GM13976 (cell line): Measurements from ENCODE around the gene REV3L.

Experiments used
- DNase-seq: peaks from one replicate; pipeline ENCODE4 v3.0.0; 2012; ENCODE audit warnings: low spot score
- in situ Hi-C: fragments of 300-500 bp; cut with MboI; formaldehyde crosslinking; loops from one replicate; pipeline ENCODE4 v1.12.0; 2022; ENCODE audit warnings: low sequenced_read_pairs, mixed read lengths, inconsistent platforms; ENCODE audit not compliant: unreplicated experiment
- TF ChIP-seq, protein P1 (sequence below): IDR thresholded peaks from 2 replicates; pipeline ENCODE4 v1.5.1; 2012; ENCODE audit warnings: borderline replicate concordance, mild to moderate bottlenecking; ENCODE audit not compliant: insufficient read depth; ENCODE audit errors: extremely low read depth, missing control alignments, control extremely low read depth

REV3L gene

DNA sequence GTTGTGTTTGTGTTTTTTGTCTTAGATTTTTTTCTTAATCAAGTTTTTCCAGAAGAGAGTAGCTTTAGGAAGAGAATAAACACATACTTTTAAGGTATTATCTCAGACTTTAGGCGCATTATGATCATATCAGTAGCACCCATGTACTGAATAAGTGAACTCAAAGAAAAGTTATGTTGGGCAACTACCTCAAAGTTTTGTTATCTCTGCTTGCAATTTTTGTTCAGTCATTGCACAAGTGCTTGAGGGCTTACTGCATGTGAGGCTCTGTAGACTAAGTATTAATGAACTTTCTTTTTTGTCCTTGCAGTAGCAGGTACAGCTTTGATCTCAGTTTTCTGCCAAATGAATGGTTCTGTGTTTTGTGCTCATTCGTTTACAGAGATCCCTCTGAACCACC lies 206.7 kb downstream of the REV3L start:
- no peak for DNase-seq
- in situ Hi-C loops = no loop called here

DNA sequence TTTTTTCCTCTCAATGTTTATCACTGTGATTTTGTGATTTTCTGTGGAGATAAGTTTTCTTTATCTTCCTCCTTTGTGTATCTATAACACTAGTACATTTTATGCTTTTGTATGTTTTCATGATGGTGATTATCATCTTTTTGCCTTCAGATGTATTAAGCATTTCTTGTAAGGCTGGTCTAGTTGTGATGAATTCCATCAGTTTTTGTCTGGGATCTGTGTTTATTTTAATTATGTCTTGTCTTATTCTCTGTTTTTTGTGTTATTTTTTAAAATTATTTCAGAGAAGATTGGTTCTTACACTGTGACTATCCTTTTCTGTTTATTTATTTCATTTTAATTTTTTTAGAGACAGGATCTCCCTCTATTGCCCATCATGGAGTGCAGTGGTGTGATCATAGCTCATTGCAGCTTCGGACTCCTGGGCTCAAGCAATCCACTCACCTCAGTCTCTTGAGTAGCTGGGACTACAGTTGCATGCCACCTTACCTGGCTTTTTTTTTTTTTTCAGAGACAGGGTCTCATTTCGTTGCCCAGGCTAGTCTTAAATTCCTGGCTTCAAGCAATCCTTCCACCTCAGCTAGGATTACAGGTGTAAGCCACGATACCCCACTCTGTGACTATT lies 208.3 kb downstream of the REV3L start:
- no peak for DNase-seq
- in situ Hi-C loops = loop anchor here (25.0 kb wide), 1 partner anchor 763 kb away; no protein-coding TSS in a partner anchor
- TF ChIP-seq, protein P1, sequence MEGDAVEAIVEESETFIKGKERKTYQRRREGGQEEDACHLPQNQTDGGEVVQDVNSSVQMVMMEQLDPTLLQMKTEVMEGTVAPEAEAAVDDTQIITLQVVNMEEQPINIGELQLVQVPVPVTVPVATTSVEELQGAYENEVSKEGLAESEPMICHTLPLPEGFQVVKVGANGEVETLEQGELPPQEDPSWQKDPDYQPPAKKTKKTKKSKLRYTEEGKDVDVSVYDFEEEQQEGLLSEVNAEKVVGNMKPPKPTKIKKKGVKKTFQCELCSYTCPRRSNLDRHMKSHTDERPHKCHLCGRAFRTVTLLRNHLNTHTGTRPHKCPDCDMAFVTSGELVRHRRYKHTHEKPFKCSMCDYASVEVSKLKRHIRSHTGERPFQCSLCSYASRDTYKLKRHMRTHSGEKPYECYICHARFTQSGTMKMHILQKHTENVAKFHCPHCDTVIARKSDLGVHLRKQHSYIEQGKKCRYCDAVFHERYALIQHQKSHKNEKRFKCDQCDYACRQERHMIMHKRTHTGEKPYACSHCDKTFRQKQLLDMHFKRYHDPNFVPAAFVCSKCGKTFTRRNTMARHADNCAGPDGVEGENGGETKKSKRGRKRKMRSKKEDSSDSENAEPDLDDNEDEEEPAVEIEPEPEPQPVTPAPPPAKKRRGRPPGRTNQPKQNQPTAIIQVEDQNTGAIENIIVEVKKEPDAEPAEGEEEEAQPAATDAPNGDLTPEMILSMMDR = no peak

More for the DNA sequence above, 206.7 kb downstream of the REV3L start:
- TF ChIP-seq, protein P1 = no peak

DNA sequence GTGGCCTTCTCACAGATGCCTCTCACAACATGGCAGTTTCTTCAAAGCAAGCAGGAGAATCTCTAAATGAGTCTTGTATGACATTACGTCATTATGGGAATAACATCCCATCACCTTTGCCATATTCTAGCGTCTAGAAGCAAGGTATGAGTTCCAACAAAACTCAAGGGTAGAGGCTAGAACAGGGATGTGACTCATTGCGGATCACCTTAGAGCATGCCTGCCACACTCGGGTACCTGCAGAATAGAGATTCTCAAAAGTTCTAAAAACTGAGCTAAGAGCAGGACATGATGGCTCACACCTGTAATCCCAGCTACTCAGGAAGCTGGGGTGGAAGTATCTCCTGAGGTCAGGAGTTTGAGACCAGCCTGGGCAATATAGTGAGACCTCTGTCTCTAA lies 212.9 kb downstream of the REV3L start:
- no peak for DNase-seq
- in situ Hi-C loops = loop anchor here (25.0 kb wide), 1 partner anchor 767 kb away; no protein-coding TSS in a partner anchor
- TF ChIP-seq, protein P1 = no peak

DNA sequence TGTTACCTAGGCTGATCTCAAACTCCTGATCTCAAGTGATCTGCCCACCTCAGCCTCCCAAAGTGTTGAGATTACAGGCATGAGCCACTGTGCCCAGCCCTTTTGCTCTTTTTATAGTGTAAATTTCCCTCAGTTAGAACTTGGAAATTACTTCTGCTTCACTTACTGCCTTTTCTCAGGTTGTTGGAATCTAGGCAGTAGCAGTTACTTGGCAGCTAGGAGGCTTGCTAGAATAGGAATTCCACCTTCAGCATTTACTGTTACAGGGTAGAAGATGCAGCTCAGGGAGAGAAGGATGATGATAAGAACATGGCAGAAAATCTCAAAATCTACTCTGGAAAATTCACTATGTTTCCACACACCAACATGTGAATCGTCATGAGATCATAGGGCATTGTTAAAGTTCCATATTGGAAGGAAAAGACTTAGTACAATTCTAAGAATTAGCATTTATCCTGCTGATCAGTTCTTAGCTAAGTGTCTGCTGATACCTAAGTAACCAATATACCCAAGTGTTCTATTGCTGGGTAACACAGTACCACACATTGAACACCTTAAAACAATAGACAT lies 213.5 kb downstream of the REV3L start:
- DNase-seq = no peak
- in situ Hi-C loops = loop anchor here (10.0 to 25.0 kb wide), 2 partner anchors 205 to 768 kb away; no protein-coding TSS in a partner anchor
- TF ChIP-seq, protein P1 = no peak

DNA sequence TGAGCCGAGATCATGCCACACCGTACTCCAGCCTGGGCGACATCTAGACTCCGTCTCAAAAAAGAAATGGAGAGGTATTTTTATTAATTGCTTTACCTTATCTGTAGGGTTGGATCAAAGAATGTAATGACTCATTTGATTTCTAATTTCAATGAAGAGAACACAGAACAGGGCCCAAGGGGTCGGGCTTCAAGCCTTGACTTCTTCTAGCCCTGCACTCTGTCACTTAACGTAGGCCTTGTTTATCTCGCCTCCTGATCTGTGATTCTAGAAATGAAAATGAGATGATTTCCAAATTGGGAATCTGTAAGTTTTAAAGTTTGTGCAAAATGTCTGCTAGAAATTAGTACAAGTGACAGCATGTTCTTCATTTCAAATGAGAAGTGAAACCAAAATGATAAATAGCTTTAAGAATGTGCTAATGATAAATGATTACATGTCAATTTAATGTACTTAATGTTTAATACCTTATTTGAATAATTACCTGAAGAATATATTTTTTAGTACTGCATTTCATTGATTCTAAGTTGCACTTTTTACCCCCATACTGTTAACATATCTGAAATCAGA lies 215.2 kb downstream of the REV3L start:
- TF ChIP-seq, protein P1 = no peak
- no peak for DNase-seq
- in situ Hi-C loops = loop anchor here (10.0 to 25.0 kb wide), 2 partner anchors 207 to 769 kb away; no protein-coding TSS in a partner anchor

DNA sequence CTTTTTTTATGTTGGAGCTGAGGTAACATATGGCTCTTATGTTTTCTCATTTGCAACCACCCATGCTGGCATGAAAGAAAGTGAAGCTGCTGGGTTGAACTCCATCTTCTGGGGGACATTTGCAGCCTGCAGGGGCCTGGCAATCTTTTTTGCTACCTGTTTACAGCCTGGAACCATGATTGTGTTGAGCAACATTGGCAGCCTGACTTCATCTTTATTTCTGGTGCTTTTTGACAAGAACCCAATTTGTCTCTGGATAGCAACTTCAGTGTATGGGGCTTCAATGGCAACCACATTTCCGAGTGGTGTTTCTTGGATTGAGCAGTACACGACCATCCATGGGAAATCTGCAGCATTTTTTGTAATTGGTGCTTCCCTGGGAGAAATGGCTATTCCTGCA lies 216.7 kb downstream of the REV3L start:
- in situ Hi-C loops = loop anchor here (10.0 to 25.0 kb wide), 2 partner anchors 209 to 771 kb away; no protein-coding TSS in a partner anchor
- no peak for DNase-seq
- TF ChIP-seq, protein P1 = no peak
